ENCODE measurements around the gene CDC42EP2. TPM values are rescaled to one million over a fixed set of nuclear protein-coding genes. Genes with fewer than 3 reads are reported as not detected.

The CDC42EP2 gene
- total and polyA plus RNA-seq, 2 donors (not counting 3 experiments of a cell fraction or from before 2014, with no cell fraction given), result 23.9 to 26.4 TPM

- TF ChIP-seq POLR2A (IDR thresholded peaks at IDR 0.05; ENCODE audit: low read depth, low read length) (peak; percentile 16), CTCF (IDR thresholded peaks at IDR 0.05; ENCODE audit: extremely low read depth in 1 of 2, insufficient read depth in 1 of 2, low read depth in 1 of 2, low read length in 2 of 2) (no peak), EZH2 (IDR thresholded peaks at IDR 0.05; ENCODE audit: borderline replicate concordance, low read depth, low read length, severe bottlenecking) (no peak), MYC (IDR thresholded peaks at IDR 0.05; ENCODE audit: low read depth, low read length) (no peak)
- dilution Hi-C loops (cut with MboI; ENCODE audit: extremely low pct_ligation_motif_present, low sequenced_read_pairs) (no loop called here), intact Hi-C loops (cut with micrococcal nuclease) (loop anchor here (2.0 kb wide), 1 partner anchor 15 kb away; no protein-coding TSS in a partner anchor)
- no peak overlapping the region for H3K4me3 ChIP-seq (replicated peaks in 1 of 3; ENCODE audit: insufficient read depth in 1 of 3, low read depth in 1 of 3, low read length in 3 of 3)
- CTCF ChIA-PET, result interaction anchor here (1.6 to 2.5 kb wide), 2 partner anchors 22 to 32 kb away, joined by 6 to 17 read pairs; no protein-coding TSS in a partner anchor
- H4K20me1 ChIP-seq (replicated peaks; ENCODE audit: control insufficient read depth, extremely low read depth, insufficient read depth, low read length), result no peaks in the 10 kb centered on the region
- H3K9ac ChIP-seq (replicated peaks; ENCODE audit: extremely low read depth, insufficient read depth, low read length), result no peak overlapping the region
- no peak overlapping the region for H2AFZ ChIP-seq (ENCODE audit: low read depth, low read length)
- H3K27me3 ChIP-seq (ENCODE audit: control insufficient read depth in 2 of 2, insufficient read depth in 2 of 2, low read length in 2 of 2), result no peaks in the 10 kb centered on the region
- no TSS peak for BruUV-seq (replicated peaks)
- no peaks in the 10 kb centered on the region for H3K79me2 ChIP-seq (ENCODE audit: control insufficient read depth, insufficient read depth, low read length)
- H3K27ac ChIP-seq (ENCODE audit: insufficient read depth, low read depth, low read length), result no peak overlapping the region
- H3K9me3 ChIP-seq (replicated peaks; ENCODE audit: control insufficient read depth, insufficient read depth, low read length), result no peaks in the 10 kb centered on the region
- H3K9me1 ChIP-seq (replicated peaks; ENCODE audit: control insufficient read depth, extremely low read depth, insufficient read depth, low read length), result no peaks in the 10 kb centered on the region
- POLR2A ChIA-PET, result no interaction called here
- no peak for DNase-seq (ENCODE audit: low read depth, low spot score)
- H3K4me1 ChIP-seq (ENCODE audit: control insufficient read depth, extremely low read depth, insufficient read depth, low read length), result peaks cover 18% of the 10 kb centered on the region
- no peak overlapping the region for H3K4me2 ChIP-seq (ENCODE audit: insufficient read depth, low read length)
- FAIRE-seq, result peak; percentile 12
- no peaks in the 10 kb centered on the region for H3K36me3 ChIP-seq (ENCODE audit: control insufficient read depth in 2 of 2, extremely low read depth in 1 of 2, insufficient read depth in 2 of 2, low read length in 2 of 2)
These were observed 7.1 kb upstream of the CDC42EP2 start for GRCh38 chr11:65307298-65308229.

Data from endothelial cell of umbilical vein (primary cell).